GM21825 (cell line): ENCODE measurements around the gene NXT1.

Source experiments
- ATAC-seq: cut with Tn5 transposase; IDR thresholded peaks from one replicate; pipeline ENCODE4 v1.9.1; 2021; ENCODE audit warnings: mild to moderate bottlenecking, moderate library complexity; ENCODE audit not compliant: unreplicated experiment

The NXT1 gene

DNA sequence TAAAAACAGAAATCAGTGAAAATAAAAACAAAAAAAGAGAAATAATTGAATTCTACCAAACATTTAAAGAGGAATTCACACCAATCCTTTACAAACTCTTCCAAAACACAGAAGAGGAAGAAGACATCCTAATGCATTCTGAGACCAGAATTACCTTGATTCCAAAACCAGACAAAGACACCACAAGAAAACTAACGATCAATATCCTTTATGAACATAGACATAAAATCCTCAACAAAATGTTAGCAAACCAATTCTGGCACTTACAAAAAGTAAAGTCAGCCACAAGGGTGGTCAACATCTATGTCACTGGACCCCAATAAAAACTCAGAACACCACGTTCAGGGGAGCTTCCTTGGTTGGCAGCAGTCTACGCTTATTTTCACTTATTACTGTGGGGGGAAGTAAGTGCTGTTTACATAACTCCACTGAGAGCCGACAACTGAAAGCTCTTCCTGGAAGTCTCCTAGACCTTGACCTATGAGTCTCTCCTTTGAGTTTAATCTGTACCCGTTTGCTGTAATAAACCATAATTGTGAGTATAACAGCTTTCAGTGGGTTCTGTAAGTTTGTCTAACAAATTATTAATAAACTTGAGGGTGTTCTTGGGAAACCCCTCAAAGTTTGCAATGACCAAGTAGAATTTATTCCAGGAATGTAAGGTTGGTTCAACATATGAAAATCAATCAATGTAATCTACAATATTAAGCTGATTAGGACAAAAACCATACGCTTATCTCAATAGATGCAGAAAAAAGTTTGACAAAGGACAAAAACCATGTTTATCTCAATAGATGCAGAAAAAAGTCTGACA, 35.9 kb downstream of the NXT1 start:
- no peak for ATAC-seq

DNA sequence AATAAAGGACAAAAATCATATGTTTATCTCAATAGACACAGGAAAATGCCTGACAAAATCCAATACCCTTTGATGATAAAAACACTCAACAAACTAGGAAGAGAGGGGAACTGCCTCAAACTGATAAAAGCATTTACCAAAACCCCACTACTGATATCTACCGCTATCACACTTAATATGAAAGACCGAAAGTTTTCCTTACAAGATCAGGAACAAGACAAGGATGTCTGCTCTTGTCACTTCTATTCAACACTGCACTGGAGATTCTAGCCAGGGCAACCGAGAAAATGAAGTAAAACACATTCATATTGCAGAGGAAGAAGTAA, 36.5 kb downstream of the NXT1 start:
- no peak for ATAC-seq

DNA sequence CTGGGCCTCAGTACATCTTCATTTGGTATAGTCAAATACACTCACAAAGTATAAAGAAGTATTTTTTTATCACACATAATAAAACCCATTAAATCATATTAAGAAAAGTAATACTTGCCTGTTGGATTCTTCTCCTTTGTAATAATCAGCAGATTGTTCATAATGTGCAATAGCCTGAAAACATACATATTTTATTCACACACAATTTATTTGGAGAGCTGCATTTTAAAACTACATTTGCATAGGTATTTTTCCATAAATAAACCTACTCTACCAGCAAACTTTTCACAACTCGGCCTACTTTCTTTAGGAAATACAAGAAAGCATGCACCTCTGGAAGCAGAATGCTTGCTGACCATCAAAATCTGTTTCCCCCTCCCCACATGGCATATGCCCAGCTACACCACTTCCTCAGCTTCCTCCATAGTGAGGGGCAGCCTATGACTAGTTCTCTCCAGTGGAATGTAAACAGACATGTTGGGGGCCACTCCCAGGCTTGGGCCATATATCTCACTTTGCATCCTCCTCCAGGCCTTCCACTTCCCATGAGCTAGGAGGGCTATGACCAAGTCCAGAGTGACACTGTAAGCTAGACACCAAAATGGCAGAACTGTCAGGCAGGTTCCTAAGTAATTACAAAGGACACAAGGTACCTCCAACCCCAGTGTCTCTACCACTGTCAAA, 39.6 kb downstream of the NXT1 start:
- no peak for ATAC-seq

DNA sequence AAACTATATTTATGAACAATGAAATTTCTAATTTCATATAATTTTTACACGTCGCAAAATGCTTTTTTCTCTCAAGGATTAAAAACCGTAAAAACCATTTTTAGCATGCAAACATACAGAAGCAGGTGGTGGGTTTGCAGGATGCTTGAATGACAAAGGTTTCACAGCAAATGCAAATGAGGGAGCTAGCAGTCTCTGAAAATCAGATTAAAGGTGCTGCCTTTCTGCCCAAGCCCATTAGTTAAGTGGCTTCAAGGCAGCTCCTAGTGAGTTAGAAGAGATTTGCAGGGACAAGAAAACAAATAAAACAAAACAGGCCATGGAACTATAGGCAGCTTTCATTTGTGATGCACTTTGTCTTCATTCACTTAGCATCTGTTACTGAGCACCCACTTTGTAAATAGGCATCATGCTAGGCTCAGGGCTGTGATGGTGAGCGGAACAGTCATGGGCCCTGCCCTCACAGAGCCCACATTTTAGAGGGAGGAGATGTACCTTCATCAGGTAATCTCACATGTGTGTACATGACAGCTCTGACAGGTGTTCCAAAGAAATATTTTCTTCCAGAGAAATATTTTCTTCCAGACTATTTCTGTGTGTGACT, 41.2 kb downstream of the NXT1 start:
- ATAC-seq, result no peak

DNA sequence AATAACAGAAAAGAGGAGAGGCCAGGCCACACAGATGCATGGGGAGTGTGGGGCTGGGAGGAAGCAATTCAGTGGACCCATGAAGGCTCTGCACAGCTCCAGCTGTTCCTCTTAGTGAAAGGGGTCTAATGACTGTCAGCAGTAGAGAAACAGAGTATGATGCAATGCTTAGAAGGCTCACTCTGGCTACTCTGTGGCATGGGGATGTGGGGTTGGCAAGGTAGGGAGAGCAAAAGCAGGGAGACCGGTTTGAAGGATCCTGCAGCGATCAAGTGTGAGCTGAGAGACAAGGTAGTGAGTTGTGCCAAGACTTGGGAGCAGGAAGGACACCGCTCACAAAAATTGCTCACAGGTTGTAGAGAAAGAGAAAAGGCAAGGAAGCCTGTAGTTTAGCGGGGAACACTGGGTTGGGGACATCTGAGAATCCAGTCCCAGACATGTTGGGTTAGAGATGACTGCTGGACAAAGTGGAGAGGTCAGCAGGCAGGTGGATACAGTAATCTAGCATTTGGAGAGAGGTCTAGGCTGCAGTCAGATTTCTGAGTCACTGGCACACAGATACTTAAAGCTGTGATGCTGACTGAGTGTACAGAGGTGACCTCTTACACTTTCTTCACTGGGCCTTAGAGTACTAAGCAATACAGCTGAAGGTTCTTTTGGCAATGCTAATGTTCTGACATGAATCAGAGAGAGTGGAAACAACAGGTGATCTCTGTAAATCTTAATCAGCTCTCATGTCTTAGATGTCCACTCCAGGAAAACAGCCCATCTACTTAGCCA, 43.6 kb downstream of the NXT1 start:
- no peak for ATAC-seq

DNA sequence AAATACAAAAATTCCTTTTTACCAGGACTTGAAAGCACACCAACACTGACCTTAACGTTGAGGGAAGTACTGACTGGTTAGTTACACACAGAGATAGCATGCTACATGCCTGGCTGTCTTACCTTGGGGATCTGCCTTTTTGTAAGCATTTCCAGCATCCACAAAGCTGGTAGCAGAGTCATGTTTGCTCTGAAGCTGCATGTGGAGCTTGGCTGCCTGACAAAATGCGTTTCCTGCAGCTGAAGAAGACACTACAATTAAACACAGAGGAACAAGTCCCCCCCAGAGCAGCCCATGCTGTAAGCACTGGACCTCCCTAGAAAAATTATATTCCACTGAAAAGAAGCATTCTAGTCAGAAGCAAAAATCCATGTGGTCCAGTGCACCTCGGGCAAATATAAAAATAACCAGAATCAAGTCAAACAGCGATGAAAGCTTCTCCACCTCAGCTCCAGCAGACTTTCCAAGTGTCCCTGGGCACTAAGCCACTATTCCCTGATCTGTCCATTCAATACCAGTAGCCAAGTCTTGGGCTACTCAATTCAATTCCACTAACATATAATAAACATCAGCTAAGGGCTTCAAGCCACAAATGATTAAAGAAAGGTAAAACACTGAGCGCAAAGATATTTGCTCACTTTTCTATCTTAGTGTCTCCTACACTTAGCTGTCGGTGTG, 46.5 kb downstream of the NXT1 start:
- ATAC-seq, result no peak

DNA sequence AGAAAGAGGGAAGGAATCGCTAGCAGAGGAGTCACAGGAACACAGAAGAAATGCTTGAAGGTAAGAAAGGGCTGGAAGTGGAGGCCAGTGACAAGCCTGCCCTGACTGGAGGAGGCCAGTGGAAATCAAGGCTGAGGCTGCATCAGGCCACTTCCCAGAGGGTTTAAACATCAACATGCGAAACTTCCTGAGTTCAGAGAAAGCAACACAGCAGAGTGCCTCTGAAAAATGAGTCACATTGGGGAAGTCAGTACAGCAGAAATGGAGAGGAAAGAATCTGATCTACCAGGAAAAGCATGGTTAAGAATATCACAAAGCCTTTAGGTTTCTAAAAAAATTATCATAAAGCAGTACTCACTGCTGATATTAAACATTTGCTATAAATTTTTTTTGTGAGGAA, 47.4 kb downstream of the NXT1 start:
- no peak for ATAC-seq

DNA sequence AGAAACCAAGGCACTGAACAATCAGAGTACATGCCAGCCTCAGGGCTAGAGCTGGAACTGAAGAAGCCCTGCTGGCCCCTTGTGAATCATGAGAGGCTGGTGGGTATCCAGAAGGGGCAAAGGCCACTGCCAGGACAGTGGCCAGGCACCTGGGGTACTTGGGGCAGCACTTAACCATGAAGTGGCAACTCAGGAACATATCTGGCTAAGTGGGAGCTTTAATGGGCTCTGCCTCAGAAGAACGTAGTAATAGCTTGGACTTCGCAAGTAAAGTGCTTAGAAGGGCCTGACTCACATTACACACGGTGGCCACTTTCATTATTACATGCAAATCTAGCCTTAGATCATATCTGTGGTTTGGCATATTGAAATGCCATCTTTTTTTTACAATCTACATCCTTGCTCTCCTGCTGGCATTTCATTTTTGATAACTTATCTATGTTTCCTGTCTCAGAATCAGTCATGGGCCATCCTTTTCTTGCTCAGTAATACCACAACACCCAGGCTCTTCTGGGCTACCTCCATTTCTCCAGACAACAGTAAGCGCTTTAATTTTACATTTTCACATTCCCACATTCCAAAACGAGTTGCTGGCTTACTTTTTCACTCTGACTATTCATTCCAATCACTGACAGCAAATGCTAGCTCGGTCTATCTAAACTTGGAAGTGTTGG, 49.1 kb downstream of the NXT1 start:
- ATAC-seq, result no peak

DNA sequence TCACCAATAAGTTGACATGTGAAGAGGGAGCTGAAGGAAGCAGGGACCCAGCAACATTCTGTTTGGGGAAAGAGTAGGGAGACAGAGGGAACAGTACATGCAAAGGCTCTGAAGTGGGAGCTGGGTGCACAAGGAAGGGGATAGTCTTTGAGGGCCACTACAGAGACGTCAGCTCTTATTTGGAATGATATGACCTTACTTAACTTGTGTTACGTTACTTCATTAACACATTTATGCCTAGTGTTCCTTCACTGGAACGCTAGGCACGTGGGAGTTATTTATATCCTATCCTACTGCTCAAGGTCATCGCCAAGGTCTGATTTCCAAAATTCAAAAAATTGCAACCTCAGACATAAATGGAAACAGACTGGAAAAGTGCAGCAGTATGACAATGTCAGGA, 50.5 kb downstream of the NXT1 start:
- no peak for ATAC-seq

DNA sequence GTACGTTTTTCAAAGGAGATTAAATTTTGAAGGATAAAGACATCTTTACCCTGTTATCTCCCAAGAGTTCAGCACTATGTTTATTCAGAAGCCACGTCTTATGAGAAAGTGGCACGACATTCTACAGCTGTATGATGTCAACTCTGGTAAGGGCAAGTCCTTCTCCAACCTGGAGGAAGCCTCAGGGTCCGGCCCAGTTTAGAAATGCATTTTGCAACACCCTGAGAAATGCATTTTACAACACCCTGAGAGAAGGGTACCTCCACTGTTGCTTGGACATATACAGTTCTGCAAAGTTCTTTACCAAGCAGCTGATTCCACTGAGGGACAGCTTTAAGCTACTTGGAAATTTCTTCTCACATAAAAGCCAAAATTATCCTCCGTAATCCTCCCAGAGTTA, 53.2 kb downstream of the NXT1 start:
- ATAC-seq, result no peak

DNA sequence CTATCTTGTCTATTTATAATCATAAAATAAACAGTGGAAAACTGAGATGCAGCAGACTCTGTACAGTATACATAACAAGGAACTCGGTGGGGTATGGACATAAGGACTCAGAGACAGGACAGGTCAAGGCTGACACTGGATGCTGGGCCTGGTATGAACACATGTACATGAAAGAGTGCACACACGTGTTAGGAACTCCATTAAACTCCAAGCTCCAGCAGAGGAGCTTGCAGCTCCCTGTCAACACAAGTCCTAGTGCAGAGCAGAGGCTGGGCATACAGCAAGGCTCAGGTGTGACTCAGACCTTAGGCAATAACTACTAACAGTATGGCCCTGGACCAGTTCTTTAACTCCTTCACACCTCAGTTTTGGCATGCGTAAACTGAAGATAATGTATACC, 53.6 kb downstream of the NXT1 start:
- ATAC-seq, result no peak
